Measurements from ENCODE around the gene TP53I13. TPM values are rescaled to one million over a fixed set of nuclear protein-coding genes. Genes with fewer than 3 reads are reported as not detected.

Gene TP53I13
- total and polyA plus RNA-seq, 2 of the 4 experiments (the other 2 are of a cell fraction): 22.0 to 48.3 TPM

DNA sequence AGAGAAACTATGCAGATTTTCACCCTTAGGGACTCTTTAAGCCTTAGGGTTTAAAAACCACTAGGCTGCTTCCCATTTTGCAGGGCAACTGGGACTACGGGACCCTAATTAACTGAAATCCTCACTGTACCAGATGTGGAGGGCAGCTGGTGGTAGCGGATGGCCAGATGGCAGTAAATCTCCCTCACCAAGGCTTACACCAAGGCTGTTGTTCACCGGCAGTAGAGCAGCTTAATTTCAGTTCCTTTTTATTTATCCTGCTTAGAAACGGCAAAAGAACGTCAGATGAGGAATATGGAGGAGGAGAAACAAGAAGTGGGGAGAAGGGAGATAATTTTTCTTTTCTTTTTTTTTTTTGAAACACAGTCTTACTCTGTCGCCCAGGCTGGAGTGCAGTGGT, 8.2 kb upstream of the TP53I13 start:
- TF ChIP-seq SMC3 (IDR thresholded peaks at IDR 0.05; ENCODE audit: low read depth, low read length) (no peak), NFE2L2 (IDR thresholded peaks at IDR 0.05; ENCODE audit: low read depth, low read length) (no peak), RAD21 (IDR thresholded peaks at IDR 0.05; ENCODE audit: low read length) (no peak)
- Histone ChIP-seq H2BK15ac (ENCODE audit: low read depth, low read length) (no peak overlapping the region), H4K20me1 (ENCODE audit: insufficient read depth, low read length) (no peaks in the 10 kb centered on the region), H3K36me3 (ENCODE audit: control insufficient read depth, insufficient read depth, low read length) (peaks cover 7% of the 10 kb centered on the region; the same call in 1 of the 2 replicates), H4K91ac (ENCODE audit: insufficient read depth, low read depth, low read length) (no peak overlapping the region), H3K79me1 (ENCODE audit: low read depth in 1 of 2, low read length in 2 of 2) (no peaks in the 10 kb centered on the region), H4K5ac (ENCODE audit: low read depth, low read length) (no peak overlapping the region), H2AK9ac (replicated peaks; ENCODE audit: low read depth, low read length, poor library complexity) (no peak overlapping the region), H2BK120ac (ENCODE audit: low read depth, low read length) (no peak overlapping the region), H2AFZ (replicated peaks; ENCODE audit: low read length, poor library complexity) (no peak overlapping the region), H3K9me3 (ENCODE audit: control insufficient read depth, insufficient read depth, low read length) (no peaks in the 10 kb centered on the region), H3K4me2 (ENCODE audit: low read depth, low read length) (no peak overlapping the region), H3K4ac (ENCODE audit: low read depth, low read length) (no peak overlapping the region), H3K4me3 (ENCODE audit: insufficient read depth, low read depth, low read length) (no peak overlapping the region), H2BK20ac (ENCODE audit: low read depth, low read length) (no peak overlapping the region), H2AK5ac (ENCODE audit: low read depth, low read length) (no peak overlapping the region), H3K9ac (ENCODE audit: low read depth, low read length) (no peak overlapping the region), H3K56ac (ENCODE audit: extremely low read depth, insufficient read depth, low read length) (no peak overlapping the region), H2BK5ac (ENCODE audit: low read depth, low read length, poor library complexity, severe bottlenecking) (no peak overlapping the region), H3K27me3 (ENCODE audit: control insufficient read depth, insufficient read depth, low read length) (no peaks in the 10 kb centered on the region), H3K27ac (ENCODE audit: insufficient read depth, low read length) (no peak overlapping the region), H3K14ac (replicated peaks; ENCODE audit: low read depth, low read length) (no peak overlapping the region), H4K8ac (ENCODE audit: low read depth in 2 of 2, low read length in 2 of 2) (no peak overlapping the region), H3K18ac (ENCODE audit: low read depth, low read length) (no peak overlapping the region), H3K9me1 (ENCODE audit: insufficient read depth, low read length) (0 out of 2 replicates have a peak, but pooled peaks cover 2% of the 10 kb centered on the region), H3K23ac (ENCODE audit: low read depth, low read length) (no peak overlapping the region), H3K4me1 (ENCODE audit: control insufficient read depth, insufficient read depth, low read length) (peaks cover 1% of the 10 kb centered on the region)
- no peak for ATAC-seq (ENCODE audit: low read depth)
- WGBS, 2 experiments (ENCODE audit: extremely low coverage in 2 of 2, insufficient read length in 1 of 2): no CpG with 5 or more reads among the region's 6 CpGs
- POLR2A ChIA-PET (ENCODE audit: unreplicated experiment): no interaction called here
- BruUV-seq (replicated peaks): no TSS peak
- intact Hi-C loops (cut with micrococcal nuclease): loop anchor here (10.0 kb wide), 1 partner anchor 416 kb away; no protein-coding TSS in a partner anchor
- in situ Hi-C loops (cut with MboI; ENCODE audit: low sequenced_read_pairs): no loop called here
- no peak for DNase-seq
- dilution Hi-C loops (cut with HindIII; ENCODE audit: low sequenced_read_pairs, unreplicated experiment): no loop called here
- CTCF ChIA-PET: no interaction called here

Measured in IMR-90 (cell line).